Right lobe of liver (tissue), 4 donors: ENCODE measurements around the gene B4GALT5.
A peak's percentile ranks its signal among the peaks of the same experiment; 100 is the strongest.

ENCODE experiments used
- CTCF ChIP-seq, 4 donors: fragments of 200-600 bp in 3 of 4; fragments of 450-650 bp in 1 of 4; IDR thresholded peaks; one replicate each; pipeline versions ENCODE4 v1.5.1 to v1.8.0; 2016 to 2022; ENCODE audit warnings: antibody characterized with exemption in 4 of 4, mild to moderate bottlenecking in 2 of 4
- POLR2A ChIP-seq: fragments of 450-650 bp; IDR thresholded peaks from one replicate; pipeline ENCODE4 v1.6.1; 2017; ENCODE audit warnings: antibody characterized with exemption, mild to moderate bottlenecking
- donor health status: DM: no; HTN: no; CAD: no.
- donor health status: DM: no; HTN: no; CAD: no.
- donor health status: DM: no; HTN: yes; CAD: no.

- TF ChIP-seq CTCF (IDR thresholded peaks at IDR 0.05) (no peak), POLR2A (peak; percentile 58)
These were observed at the start of gene B4GALT5 for GRCh38 chr20:49713753-49714712.
